NCI-H146 treated with DMSO at 0.1 percent for 48 hours (cell line): ENCODE measurements around the gene OPTC.
"Not testable (repeated sequence)": the region's sequence is repeated elsewhere in the genome, so short reads cannot be mapped to it uniquely, and the experiment has no call there.

Experiments
- DNase-seq: peaks from one replicate; lab custom pipeline; 2025; ENCODE audit not compliant: unreplicated experiment; lab: John Stamatoyannopoulos, UW

Gene OPTC

DNA sequence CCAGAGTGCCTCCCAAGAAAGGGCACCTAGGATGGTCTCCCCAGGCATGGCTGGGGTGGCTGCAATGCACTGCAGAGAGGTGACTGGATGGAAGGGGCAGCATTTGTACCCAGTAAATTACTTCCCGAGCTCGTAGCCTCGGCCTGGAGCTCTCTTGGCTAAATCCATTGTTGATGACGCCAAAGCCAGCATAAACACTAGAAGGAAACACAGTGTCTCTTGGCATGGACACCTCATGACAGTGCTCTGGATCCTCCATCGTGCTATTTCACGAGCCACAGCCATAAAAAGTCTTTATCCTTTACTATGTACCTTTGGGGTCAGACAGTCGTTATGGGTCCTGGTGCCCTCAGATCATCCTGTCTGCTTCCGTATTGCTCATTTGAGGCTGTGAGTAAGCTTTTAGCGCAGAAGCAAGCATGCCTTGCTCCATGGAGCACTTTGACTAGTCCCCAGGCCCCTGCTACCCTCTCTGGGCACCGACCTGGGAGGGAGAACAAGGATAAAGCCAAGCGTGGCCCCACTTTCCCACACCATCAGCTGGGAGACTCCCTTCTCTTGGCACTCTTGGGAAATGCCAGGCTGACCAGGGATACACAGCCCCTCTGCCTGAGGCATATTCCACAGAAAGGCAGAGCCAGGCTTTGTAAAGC, 28.7 kb upstream of the OPTC start:
- DNase-seq = no peak

DNA sequence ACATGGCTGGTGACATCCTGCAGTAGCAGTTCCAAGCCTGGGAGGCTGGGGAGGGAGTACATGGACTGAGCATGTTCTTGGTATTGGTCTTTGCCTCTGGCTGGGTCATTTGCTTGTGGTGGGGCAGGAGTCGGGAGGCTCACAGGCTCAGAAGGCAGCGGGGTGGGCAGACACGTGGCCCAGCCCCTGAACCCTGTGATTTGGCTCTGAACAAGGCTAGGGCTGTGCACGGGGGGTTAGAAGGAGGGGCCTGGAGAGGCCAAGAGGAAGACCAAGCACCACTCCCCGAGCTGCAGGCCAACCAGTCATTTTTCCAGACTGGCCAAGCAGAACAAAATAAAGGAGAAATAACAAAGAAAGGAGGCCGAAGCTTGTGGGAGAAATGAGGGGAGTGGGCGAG, 28.0 kb upstream of the OPTC start:
- DNase-seq = peak; percentile 52

DNA sequence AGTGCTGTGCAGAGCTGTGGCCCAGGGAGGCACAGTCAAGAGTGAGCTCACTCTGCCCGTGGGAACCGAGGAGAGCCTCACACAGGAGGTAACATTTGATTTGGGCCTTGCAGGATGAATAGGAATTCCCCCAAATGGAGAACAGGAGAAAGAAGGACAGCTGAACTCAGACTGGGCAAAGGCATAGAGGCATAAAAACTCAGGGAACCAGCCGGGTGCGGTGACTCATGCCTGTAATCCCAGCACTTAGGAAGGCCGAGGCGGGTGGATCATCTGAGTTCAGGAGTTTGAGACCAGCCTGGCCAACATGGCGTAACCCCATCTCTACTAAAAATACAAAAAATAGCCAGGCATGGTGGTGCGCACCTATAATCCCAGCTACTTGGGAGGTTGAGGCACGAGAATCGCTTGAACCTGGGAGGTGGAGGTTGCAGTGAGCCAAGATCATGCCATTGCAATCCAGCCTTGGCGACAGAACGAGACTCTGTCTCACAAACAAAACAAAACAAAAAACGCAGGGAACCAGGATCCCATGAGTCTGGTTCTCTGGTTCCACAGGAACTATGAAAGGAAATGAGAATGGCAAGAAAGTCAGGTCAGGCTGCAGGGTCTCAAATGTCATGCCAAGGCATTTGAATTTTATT, 26.9 kb upstream of the OPTC start:
- not testable (repeated sequence) for DNase-seq

DNA sequence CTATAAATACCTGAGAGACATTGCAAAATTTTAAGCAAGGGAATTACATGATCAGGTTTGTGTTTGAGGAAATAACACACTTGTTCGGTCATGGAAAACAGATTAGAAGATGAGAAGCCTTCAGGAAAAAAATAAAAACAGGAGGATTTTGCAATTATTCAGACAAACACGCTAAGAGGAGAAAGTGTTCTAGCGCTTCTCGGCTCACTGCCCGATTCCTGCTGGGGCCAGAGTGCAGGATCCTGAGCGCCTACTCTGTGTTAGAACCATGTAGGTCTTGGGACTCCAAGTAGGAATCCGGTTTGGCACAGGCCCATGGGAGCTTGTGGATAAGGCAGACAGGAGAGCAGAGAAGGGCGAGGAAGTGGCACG, 26.4 kb upstream of the OPTC start:
- no peak for DNase-seq

DNA sequence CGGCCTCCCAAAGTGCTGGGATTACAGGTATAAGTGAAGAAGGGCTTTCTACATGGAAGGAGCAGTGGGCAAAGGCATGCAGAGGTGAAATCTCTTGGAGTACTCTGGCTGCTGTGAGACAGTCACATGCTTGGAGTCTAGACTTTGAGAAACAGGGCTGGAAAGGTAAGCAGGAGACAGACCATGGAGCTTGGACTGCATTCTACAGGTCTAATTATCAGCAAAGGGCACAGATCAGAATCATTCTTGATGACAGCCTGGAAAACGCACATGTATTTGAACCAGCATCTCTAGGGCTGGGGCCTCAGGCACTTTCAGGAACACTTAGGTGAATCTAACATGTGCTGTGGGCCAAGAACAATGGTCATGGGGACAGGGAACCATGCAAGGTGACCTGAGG, 25.6 kb upstream of the OPTC start:
- DNase-seq = no peak

DNA sequence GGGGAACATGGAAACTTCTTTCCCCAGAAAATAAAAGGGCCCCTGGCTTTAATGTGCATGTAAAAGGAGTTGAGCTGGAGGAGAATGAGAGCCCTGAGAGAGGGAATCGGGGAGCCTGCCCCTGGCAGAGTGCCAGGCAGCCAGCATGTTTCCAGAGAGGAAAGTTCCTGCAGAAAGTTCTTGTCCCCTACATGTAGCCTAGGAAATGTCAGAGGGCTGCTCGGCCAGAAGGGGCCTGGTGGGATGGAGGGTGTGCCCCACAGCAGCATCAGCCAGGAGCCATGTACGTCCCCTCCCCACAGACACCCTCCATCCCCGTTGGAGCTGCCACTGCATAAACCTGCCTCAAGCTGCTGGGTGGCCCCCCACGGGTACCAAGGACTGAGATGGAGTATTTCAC, 23.7 kb upstream of the OPTC start:
- DNase-seq = no peak

DNA sequence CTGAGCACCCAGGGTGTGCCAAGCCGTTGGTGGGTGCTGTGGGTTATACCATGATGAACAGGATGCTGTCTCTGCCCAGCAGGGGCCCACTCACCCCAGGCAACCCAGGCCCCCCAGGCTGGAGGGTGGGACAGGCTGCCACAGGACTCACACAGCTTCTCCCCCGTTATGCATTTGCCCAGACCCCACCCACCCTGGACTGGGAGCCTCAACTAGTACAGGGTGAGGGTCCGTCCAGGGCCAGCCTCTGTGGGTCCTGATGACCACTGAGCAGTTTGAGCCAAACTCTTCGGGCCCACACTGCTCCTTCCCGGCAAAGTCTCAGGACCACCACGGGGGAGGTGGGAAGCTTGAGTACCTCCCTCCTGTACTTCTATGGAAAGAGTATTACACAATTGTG, 22.1 kb upstream of the OPTC start:
- no peak for DNase-seq

DNA sequence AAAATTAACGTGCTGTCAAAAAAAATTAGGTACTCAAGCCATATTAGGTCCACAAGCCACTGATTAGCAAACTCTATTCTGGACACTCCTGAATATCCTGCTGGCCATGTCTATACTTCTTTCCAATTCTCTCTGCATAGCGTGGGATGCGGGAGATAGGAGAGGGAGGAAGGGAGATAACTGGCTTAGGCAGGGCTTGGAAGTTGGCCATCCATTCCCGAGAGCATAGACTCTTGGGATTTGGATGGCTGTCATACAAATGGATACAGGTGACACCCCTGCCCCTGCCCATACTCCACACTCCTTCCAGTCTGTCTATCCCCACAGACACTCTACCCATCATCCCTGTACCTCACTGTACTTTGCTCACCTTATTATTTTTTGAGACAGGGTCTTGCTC, 20.7 kb upstream of the OPTC start:
- DNase-seq = no peak

DNA sequence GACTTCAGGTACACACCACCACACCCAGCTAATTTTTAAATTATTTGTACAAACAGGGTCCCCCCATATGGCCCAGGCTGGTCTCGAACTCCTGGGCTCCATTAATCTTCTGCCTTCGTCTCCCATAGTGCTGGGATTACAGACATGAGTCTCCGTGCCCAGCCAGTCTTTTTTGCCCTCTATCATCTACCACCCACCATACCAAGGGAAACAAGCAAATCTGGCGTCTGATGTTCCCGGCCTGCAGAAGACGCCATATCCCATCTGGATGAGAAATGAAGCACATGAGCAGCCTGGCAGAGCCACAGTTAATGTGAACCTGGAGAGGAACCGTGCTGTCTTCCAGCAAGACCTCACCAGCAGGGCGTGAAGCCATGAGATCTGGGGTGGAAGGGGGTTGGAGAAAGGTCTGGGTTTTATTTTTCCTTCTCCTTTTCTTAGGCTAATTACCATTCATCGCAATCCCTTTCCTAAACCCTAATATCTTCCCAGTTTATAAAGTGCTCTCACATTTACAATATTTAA, 20.1 kb upstream of the OPTC start:
- no peak for DNase-seq

DNA sequence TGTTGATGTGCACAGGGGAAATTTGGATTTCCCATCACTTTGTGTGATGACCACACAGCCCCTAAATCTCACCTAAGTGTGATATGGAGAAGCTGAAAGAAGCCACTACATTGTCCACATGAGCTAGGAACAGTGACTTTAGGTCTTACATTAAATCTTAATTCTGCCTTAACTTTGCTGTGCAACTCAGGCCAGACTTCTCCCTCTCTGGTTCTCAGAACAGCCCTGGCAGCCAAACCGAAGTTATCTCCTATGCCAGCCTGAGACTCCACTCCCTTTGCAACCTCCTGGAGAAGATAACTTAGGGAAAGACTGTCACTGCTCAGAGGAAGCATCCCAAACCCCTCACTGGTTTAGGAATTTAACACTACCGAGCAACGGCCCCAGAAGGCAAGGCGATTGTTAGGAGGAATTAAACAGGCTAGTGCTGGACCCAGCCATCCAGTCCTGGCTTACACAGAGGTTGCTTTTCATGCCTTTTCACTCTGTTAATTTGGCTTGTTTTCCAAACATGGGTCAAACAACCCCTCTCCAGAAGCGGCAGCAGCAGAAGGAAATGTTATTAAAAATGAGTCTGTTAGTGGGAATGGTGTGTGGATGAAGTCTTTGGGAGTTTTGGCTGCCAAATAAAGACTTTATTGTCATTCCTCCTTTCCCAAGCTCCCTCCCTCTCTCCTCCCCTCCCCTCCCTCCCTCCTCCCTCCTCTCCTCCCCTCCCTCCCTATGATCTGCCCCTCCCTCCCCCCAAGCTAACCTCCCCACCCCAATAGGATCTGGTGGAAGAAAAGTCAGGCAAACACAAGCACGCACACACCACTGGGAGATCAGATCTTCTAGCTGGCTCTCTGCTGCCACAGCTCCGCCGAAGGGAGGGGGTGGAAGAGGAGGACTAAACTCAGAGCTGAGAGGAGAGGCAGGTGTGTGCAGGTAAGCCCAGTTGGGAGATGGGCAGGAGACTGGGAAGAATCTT, 18.7 kb upstream of the OPTC start, which contains the start of gene PRELP:
PRELP (plus strand) TSS at position 795 of the 970 bp plus-strand sequence. CDS start 7,379 bp downstream, outside the sequence.
- DNase-seq = peak; percentile 60

DNA sequence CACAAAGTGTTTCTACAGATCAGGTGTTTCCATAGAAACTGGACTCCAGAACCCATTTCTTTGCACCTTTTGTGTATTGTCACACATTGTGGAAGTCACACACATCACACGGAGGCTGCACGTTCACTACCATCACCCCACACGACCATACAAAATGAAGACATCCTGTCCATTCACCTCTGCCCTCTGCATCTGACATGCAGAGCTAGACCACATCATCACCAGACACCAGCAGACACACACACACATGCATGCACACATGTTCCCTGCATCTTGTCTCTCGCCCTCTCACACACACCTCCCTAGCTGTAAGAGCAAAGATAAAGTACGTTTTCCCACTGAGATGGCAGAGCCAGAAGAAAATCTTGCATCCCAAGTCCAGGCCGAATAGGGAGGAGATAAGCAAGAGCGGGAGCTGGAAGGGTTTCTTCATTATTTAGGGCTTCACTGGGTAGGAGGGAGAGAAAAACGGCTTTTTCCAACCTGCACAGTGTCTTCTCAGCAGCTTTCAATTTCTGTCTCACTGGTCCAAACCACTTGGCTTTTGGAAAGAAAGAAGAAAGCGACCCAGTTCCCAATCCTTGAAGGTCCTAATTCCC, 17.6 kb upstream of the OPTC start:
- DNase-seq = no peak

DNA sequence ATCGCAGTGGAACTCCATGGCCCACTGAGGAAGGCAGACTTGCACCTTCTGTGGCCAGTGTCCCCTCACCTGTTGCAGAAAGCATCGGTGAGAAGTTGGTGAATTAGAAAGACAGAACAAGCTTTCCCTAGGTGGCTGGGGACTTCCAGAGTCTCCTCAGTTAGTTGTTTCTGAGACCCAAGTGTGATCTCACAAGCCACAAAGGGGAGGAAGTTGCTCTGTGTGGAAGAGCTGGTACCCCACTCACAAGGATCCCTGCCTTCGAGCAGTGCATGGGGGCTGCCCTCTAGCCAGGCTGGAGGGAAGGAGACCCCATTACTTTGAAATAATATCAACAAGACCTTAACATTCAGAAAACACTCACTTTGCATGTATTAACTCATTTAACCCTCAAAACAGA, 16.2 kb upstream of the OPTC start:
- no peak for DNase-seq

DNA sequence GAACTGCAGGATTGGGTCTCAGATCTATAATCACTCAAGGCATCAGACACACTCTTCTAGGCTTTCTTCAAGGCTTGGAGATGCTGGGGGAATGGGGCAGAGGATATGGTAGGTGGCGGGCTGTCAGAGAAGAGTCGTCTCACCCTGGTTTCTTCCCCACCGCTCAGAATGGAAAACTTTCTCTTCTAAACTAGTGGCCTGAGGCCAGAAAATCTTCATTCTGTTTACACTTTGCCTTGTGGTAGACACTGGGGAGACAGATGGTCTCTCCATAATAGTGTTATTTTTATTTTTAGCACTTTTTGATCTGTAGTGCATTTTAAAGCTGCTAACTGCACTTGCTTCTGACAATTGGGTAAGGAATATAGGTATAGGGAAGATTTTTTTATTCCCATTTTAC, 15.7 kb upstream of the OPTC start:
- DNase-seq = no peak

DNA sequence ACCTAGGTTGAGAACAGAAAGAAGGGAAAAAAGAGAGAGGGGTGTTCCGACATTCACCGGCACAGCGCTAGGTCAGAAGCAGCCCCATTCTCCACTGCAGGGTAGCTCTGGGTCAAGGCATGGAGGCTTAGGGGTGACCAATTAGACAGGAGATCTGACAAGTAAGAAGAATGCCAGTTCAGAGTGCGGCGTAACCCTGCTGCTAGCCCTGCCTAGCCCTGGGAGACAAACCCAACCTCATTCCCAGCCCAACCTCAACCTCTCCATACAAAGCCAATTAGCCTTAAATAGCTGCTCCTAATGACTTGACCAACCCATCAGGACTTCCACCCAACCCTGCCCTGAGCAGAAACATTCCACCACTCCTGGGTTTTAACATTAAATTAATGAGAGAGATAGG, 15.0 kb upstream of the OPTC start:
- no peak for DNase-seq

DNA sequence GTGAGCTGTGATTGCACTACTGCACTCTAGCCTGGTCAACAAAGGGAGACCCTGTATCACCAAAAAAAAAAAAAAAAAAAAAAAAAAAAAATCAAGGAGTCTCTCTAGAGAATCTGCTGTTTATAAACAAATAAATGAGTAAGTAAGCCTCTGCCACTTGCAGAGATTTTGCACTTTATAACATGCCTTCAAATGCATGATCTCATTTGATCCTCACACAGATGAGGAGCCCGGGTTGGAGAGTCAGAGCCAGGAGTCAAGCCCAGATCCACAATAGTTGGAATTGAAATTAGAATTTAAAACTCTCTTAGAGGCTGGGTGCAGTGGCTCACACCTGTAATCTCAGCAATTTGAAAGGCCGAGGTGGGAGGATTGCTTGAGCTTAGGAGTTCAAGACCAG, 14.3 kb upstream of the OPTC start:
- DNase-seq = no peak

DNA sequence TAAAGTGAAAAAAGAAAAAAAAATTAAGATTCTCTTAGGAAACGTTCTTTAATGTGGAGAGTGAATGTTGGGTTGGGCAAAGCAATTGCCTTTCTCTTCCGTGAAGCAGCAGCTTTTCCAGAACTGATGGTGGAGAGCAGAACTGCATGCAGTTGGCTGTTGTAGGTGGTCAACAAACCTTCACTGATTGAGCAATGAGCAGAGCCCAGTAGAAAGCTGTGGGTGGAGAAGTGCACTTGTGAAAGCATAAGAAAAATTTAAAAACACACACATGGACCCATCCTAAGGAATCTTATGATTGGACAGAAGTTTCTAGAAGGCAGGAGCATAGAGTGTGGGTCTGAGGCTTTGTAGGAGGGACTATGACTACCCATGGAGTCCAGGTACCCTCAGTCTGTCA, 13.9 kb upstream of the OPTC start:
- DNase-seq = no peak

DNA sequence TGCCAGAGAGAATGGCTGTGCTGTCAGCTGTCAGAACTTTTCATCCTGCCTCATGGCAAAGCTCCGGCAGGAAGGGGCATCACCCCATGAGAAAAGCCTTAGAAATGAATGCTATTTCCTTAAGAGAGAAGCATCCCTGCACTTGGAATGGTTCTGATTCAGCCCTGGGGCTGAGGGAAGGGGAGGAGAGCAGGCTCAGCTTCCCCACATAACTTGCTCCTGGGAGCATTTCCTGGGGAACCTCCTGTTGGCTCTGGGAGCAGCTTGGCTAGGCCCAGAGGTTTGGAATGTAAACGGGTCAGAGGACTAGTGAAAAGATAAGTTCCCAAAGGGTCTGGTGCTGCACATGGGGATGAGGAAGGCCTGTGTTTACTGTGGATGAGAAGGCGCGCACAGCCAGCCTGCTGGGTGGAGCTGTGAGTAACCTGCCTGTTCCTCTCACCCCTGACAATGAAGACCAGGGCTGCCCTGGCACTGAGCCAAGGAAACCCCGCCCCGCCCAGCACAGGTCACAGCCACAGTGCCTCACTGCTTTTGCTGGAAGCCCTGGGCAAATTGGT, 13.3 kb upstream of the OPTC start:
- peak; percentile 74 for DNase-seq

DNA sequence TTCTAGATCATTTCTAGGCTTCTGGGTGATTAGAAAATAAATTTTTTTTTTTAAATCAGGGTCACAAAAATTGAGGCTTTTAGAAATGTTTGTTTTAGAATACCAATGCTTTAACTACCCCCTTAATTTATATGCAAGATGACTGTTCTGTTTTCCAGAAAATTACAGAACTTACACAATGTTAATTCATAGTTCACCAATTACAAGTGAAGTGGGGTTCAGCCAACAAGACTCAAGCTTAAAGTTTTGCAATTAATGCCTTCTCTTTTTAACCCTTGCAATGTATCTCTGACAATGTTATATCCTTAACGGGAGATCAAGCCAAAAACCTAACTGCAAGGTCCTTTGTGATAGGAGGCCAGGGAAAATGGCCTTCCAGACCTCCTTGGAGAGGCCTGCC, 12.8 kb upstream of the OPTC start:
- DNase-seq = no peak

DNA sequence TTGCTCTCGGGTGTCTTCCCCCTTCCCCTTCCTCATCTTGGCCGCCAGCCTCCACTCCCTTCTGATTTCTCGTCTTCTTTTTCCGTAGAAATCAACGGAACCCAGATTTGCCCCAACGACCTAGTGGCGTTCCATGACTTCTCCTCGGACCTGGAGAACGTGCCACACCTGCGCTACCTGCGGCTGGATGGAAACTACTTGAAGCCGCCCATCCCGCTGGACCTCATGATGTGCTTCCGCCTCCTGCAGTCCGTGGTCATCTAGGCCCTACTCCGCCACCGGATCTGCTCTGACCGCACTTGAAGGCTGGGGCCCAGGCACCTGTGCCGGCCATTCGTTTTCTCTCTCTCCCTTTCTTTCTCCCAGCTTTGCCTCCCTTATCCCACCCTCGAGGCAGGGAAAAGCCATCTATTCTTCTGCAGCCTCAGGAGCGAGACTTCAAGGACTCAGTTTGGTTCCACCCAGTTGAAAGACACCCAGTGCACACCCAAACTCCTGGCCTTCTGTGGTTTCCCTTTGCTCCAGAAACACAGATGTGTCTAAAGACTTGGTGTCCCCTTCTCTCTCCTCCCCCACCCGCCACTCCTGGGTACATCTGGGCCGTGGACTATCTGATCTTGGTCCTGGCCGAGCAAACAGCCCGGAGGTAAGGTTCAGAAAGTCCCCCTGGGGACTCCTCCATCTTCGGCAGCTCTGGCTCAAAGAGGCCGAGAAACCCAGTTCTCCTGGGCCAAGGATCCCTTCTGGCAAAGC, 7.2 kb upstream of the OPTC start:
- DNase-seq = no peak

DNA sequence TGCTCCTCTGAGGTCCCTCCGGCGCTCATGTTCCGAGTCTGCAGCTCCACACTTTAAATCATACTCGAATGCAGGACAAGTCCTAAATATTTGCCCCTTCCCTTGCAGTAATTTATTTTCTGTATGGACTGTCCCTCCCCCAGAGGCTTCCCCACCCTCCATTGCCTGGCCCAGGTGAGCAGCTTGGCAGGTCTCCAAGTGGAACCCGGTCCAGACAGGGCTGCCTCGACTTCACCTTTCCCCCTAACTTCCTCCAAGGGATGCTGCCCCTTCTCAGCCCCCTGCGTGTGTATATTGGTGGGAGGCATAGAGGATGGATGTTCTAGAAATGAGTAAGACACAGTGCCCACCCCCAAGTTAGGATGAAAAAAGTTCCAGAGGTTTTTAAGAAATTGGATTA, 5.4 kb upstream of the OPTC start:
- DNase-seq = no peak
